K562 (cell line): Measurements from ENCODE around the gene SLC26A8. TPM values are rescaled to one million over a fixed set of nuclear protein-coding genes. Genes with fewer than 3 reads are reported as not detected.
A peak's percentile ranks its signal among the peaks of the same experiment; 100 is the strongest.

Source experiments
- ARID4B ChIP-seq: sonication (generic); formaldehyde crosslinking; IDR thresholded peaks from 2 replicates; pipeline ENCODE4 v1.8.0; 2022; ENCODE audit warnings: mild to moderate bottlenecking, missing genetic modification reagents
- BCOR ChIP-seq: fragments of 450-650 bp; IDR thresholded peaks from 2 replicates; pipeline ENCODE4 v1.6.1; 2016
- CLOCK ChIP-seq: fragments of 250-450 bp; sonication (Bioruptor Pico); IDR thresholded peaks from 2 replicates; pipeline ENCODE4 v1.4.0; 2020; ENCODE audit warnings: mild to moderate bottlenecking, moderate library complexity, borderline replicate concordance
- JUND ChIP-seq, 2 experiments: IDR thresholded peaks; 2 replicates in 1 of 2; 3 replicates in 1 of 2; pipeline ENCODE4 v1.6.1; 2011; ENCODE audit warnings: borderline replicate concordance in 2 of 2, low read depth in 2 of 2, low read length in 2 of 2, improper control_type of control experiment in 1 of 2, missing biosample characterization in 1 of 2, missing genetic modification characterization in 1 of 2, missing genetic modification reagents in 1 of 2
- MLLT1 ChIP-seq, 2 experiments: fragments of 450-650 bp; IDR thresholded peaks; 2 replicates each; pipeline ENCODE4 v1.6.1; 2016
- MYNN ChIP-seq, 2 experiments: sonication (generic); formaldehyde crosslinking in 1 of 2; IDR thresholded peaks; 2 replicates each; pipeline versions ENCODE4 v1.5.0 to v1.6.1; 2016 to 2020; ENCODE audit warnings: antibody characterized with exemption in 1 of 2, missing genetic modification reagents in 1 of 2
- NR2C2 ChIP-seq, 2 experiments: fragments of 200-800 bp in 1 of 2; sonication (Bioruptor generic) in 1 of 2; sonication (generic) in 1 of 2; formaldehyde crosslinking in 1 of 2; IDR thresholded peaks; 2 replicates each; pipeline versions ENCODE4 v1.6.1 to v1.8.0; 2016 to 2022; ENCODE audit warnings: mild to moderate bottlenecking in 1 of 2, missing compliant biosample characterization in 1 of 2, missing genetic modification characterization in 1 of 2, missing genetic modification reagents in 1 of 2
- NRF1 ChIP-seq, 2 experiments: fragments of 450-650 bp; IDR thresholded peaks in 1 of 2; conservative IDR thresholded peaks in 1 of 2; 2 replicates each; pipeline ENCODE4 v1.6.1; 2014; ENCODE audit warnings: mild to moderate bottlenecking in 2 of 2
- POU5F1 ChIP-seq: fragments of 150-350 bp; IDR thresholded peaks from 2 replicates; pipeline ENCODE4 v1.6.1; 2014; ENCODE audit warnings: borderline replicate concordance, low read length, low read depth, mild to moderate bottlenecking; ENCODE audit not compliant: partially characterized antibody
- PURB ChIP-seq: sonication (generic); formaldehyde crosslinking; IDR thresholded peaks from 2 replicates; pipeline ENCODE4 v1.9.0; 2021; ENCODE audit warnings: low read depth, mild to moderate bottlenecking, missing genetic modification reagents
- RUNX1 ChIP-seq: sonication (generic); IDR thresholded peaks from 2 replicates; pipeline ENCODE4 v1.6.1; 2016; ENCODE audit warnings: antibody characterized with exemption, low read depth
- SIN3A ChIP-seq, 2 experiments: fragments of 150-350 bp in 1 of 2; IDR thresholded peaks; 2 replicates each; pipeline ENCODE4 v1.6.1; 2011 to 2016; ENCODE audit warnings: borderline replicate concordance in 2 of 2, low read depth in 2 of 2, low read length in 2 of 2, mild to moderate bottlenecking in 2 of 2, moderate library complexity in 2 of 2; ENCODE audit not compliant: control insufficient read depth in 1 of 2
- SMARCE1 ChIP-seq: fragments of 450-650 bp; IDR thresholded peaks from 2 replicates; pipeline ENCODE4 v1.7.1; 2016; ENCODE audit warnings: mild to moderate bottlenecking
- TAF1 ChIP-seq: IDR thresholded peaks from 2 replicates; pipeline ENCODE4 v1.6.1; 2011; ENCODE audit warnings: mild to moderate bottlenecking, low read length, moderate library complexity; ENCODE audit not compliant: insufficient read depth, control insufficient read depth, severe bottlenecking; ENCODE audit errors: extremely low read depth
- TBP ChIP-seq: optimal IDR thresholded peaks from 2 replicates; pipeline ENCODE3; 2011; ENCODE audit warnings: low read depth, low read length, improper control_type of control experiment
- TCF3 ChIP-seq: sonication (generic); formaldehyde crosslinking; IDR thresholded peaks from 2 replicates; pipeline ENCODE4 v1.4.0; 2020; ENCODE audit warnings: mild to moderate bottlenecking, missing genetic modification reagents
- polyA plus RNA-seq, 8 experiments: library from polyadenylated mRNA; depleted of rRNA in 4 of 8; stranded (reverse) in 5 of 8; unstranded in 3 of 8; fragments of >200 nt; fragmentation: Nextera tagmentation in 2 of 8; fragmentation: Illumina TruSeq in 1 of 8; extraction: Ambion mirVana in 2 of 8; extraction: Trizol in 1 of 8; gene quantifications; 2 replicates each; pipeline versions ENCODE4 v1.2.1 to v1.2.3, GENCODE V29; 2011 to 2014; ENCODE audit warnings: inconsistent platforms in 1 of 8, missing spikeins in 1 of 8
- total RNA-seq, 7 experiments: library from RNA; depleted of rRNA in 6 of 7; stranded (reverse); fragments of >200 nt in 6 of 7; fragmentation: Illumina TruSeq in 2 of 7; extraction: Trizol in 2 of 7; gene quantifications; 2 replicates each; pipeline versions ENCODE4 v1.2.1 to v1.2.3, GENCODE V29; 2011 to 2021; ENCODE audit warnings: low replicate concordance in 1 of 7

SLC26A8 gene
- total and polyA plus RNA-seq, 9 of the 15 experiments (the other 6 are each of a cell fraction or from before 2014, with no cell fraction given) = not detected

- TF ChIP-seq ARID4B = no peak
- 0 out of 4 replicates have a peak, but pooled peaks of 1 of the 2 experiments have one; percentile 12 for TF ChIP-seq NRF1 (conservative IDR thresholded peaks at IDR 0.05 in 1 of 2, IDR thresholded peaks at IDR 0.05 in 1 of 2)
- no peak for TF ChIP-seq BCOR
- TF ChIP-seq RUNX1 = no peak
- TF ChIP-seq TBP = peak; percentile 3
- no peak for TF ChIP-seq POU5F1
- TF ChIP-seq CLOCK (CRISPR knock-in tag) = no peak
- TF ChIP-seq JUND (IDR thresholded peaks at IDR 0.05; ENCODE audit: borderline replicate concordance, low read depth, low read length) = no peak
- peak; percentile 7; the same call in 1 of the 3 replicates for TF ChIP-seq JUND (tag; IDR thresholded peaks at IDR 0.05; ENCODE audit: borderline replicate concordance, low read depth, low read length)
- TF ChIP-seq NR2C2 (CRISPR knock-in tag; IDR thresholded peaks at IDR 0.05) = no peak
- peak; percentile 43; the same call in 1 of the 2 replicates for TF ChIP-seq NR2C2 (tag; IDR thresholded peaks at IDR 0.05)
- TF ChIP-seq SIN3A (IDR thresholded peaks at IDR 0.05; ENCODE audit: borderline replicate concordance in 2 of 2, control insufficient read depth in 1 of 2, low read depth in 2 of 2, low read length in 2 of 2) = peak in 1 of 2 experiments; percentile 53; a peak in 2 of 4 replicates
- peak; percentile 20 to 41; a peak in 1 of 4 replicates for TF ChIP-seq MLLT1 (IDR thresholded peaks at IDR 0.05)
- no peak for TF ChIP-seq SMARCE1
- no peak for TF ChIP-seq PURB
- TF ChIP-seq TCF3 (CRISPR knock-in tag) = peak; percentile 4; the same call in 1 of the 2 replicates
- no peak for TF ChIP-seq MYNN (IDR thresholded peaks at IDR 0.05)
- TF ChIP-seq MYNN (CRISPR knock-in tag; IDR thresholded peaks at IDR 0.05) = no peak
- no peak for TF ChIP-seq TAF1
Measured at GRCh38 chr6:35919085-35919826, 105.2 kb downstream of the SLC26A8 start (continued).
